GM10266 (cell line): ENCODE measurements around the gene ATP2C2.
"Not testable (repeated sequence)": the region's sequence is repeated elsewhere in the genome, so short reads cannot be mapped to it uniquely, and the experiment has no call there.

Source experiments
- DNase-seq: peaks from one replicate; pipeline ENCODE4 v3.0.0; 2012; ENCODE audit errors: extremely low spot score
- TF ChIP-seq, protein P1 (sequence below): IDR thresholded peaks from 2 replicates; pipeline ENCODE4 v1.5.1; 2012; ENCODE audit warnings: mild to moderate bottlenecking, low read depth; ENCODE audit not compliant: control insufficient read depth, insufficient read depth; ENCODE audit errors: missing control alignments

Gene ATP2C2

GRCh38 chr16:84331998-84332780 is 36.1 kb upstream of the ATP2C2 start:
- TF ChIP-seq, protein P1, sequence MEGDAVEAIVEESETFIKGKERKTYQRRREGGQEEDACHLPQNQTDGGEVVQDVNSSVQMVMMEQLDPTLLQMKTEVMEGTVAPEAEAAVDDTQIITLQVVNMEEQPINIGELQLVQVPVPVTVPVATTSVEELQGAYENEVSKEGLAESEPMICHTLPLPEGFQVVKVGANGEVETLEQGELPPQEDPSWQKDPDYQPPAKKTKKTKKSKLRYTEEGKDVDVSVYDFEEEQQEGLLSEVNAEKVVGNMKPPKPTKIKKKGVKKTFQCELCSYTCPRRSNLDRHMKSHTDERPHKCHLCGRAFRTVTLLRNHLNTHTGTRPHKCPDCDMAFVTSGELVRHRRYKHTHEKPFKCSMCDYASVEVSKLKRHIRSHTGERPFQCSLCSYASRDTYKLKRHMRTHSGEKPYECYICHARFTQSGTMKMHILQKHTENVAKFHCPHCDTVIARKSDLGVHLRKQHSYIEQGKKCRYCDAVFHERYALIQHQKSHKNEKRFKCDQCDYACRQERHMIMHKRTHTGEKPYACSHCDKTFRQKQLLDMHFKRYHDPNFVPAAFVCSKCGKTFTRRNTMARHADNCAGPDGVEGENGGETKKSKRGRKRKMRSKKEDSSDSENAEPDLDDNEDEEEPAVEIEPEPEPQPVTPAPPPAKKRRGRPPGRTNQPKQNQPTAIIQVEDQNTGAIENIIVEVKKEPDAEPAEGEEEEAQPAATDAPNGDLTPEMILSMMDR, result no peak
- DNase-seq, result no peak

GRCh38 chr16:84332975-84333684 is 35.2 kb upstream of the ATP2C2 start:
- no peak for DNase-seq

GRCh38 chr16:84334058-84334457 is 34.3 kb upstream of the ATP2C2 start:
- TF ChIP-seq, protein P1, result no peak
- DNase-seq, result no peak

More at GRCh38 chr16:84332975-84333684, 35.2 kb upstream of the ATP2C2 start:
- TF ChIP-seq, protein P1, result no peak

DNA sequence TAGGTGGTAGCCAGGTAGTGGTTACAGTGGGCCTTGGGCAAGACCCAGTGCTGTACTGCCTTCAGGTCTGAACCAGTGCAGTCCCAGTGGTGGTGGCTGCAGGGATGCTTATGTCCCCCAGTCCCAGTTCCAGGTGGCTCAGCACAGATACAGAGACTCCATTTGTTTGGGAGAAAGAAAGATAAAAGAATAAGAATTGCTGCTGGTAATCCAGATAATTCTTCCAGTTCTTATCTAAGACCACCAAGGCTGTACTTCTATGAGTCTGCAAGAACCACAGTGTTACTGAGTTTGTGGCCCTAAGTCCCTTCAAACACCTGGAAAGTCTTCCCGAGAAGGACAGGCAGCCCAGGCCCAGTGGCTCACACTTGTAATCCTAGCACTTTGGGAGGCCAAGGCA is 33.9 kb upstream of the ATP2C2 start:
- DNase-seq, result no peak
- TF ChIP-seq, protein P1, result no peak

- not testable (repeated sequence) for DNase-seq
Observed at GRCh38 chr16:84337236-84337635, 31.1 kb upstream of the ATP2C2 start.

DNA sequence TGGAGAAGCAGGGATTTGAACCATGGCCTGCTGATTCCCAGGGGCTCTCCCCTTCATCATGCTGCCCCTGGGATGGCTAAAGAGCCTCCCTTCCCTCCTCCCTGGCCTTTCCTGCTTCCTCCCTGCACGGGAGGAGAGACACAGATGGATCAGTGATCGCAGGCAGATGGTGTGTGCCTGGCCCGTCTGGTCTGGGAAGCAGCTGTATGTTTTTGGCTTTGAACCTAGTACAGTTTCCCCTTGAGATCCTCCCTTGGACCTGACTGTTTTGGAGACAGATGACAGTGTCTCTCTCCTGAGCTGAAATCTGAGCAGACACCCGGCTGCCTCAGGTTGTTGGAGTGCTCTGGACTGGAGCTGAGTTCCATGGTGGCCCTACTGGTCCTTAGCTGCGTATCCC is 29.0 kb upstream of the ATP2C2 start:
- TF ChIP-seq, protein P1, result no peak
- DNase-seq, result no peak

DNA sequence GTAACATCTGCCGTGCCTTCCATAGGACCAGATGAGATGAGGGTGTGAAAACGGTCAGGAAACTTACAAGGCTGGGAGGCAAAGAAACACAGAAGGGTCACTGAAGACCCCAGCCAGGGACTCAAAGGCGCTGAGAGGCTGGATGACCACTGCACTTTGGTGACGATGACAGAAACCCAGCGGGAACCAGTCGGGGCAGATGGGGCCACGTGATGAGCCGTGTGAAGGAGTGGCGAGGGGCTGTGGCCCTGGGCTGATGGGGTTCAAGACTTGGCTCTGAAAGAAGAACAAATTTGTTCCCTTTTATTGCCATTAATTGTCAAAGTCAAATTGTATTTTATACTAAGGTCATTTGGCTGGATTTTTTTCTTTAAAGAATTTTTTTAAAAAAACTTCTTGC is 28.6 kb upstream of the ATP2C2 start:
- TF ChIP-seq, protein P1, result no peak
- no peak for DNase-seq
